ENCODE results near the gene FAF1.

DNA sequence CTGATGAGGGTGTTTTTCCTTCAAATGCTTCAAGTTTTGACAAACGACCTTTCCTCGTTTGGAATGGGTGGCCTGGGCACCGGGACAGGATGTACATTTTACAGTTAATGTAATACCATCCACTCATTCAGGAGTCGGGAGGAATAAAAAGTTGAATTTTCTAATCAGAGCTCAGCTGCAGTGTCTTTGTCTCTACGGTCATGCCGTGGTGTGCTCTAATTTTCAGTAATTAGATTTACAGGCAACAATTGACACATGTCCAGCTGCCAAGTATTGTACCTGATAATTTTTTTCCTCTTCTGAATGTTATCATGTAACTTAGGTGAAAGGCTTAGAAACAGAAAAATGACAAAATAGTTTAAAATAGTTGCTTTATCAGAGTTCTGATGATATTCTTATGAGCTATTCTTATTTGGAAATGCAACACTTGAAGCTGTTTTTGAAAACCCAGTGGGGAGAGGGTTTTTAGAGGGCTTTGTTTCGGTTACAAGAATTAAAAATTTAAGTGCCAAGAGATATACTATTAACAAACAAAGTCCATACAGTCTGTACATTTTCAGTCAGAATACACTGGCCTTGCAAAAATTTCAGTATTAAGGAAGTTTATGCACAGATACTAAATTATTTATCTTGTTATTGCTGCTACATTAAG, 11.0 kb upstream of the FAF1 start:
- TF ChIP-seq, protein P1, sequence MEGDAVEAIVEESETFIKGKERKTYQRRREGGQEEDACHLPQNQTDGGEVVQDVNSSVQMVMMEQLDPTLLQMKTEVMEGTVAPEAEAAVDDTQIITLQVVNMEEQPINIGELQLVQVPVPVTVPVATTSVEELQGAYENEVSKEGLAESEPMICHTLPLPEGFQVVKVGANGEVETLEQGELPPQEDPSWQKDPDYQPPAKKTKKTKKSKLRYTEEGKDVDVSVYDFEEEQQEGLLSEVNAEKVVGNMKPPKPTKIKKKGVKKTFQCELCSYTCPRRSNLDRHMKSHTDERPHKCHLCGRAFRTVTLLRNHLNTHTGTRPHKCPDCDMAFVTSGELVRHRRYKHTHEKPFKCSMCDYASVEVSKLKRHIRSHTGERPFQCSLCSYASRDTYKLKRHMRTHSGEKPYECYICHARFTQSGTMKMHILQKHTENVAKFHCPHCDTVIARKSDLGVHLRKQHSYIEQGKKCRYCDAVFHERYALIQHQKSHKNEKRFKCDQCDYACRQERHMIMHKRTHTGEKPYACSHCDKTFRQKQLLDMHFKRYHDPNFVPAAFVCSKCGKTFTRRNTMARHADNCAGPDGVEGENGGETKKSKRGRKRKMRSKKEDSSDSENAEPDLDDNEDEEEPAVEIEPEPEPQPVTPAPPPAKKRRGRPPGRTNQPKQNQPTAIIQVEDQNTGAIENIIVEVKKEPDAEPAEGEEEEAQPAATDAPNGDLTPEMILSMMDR (IDR thresholded peaks at IDR 0.05) = no peak
- TF ChIP-seq POLR2AphosphoS5 (IDR thresholded peaks at IDR 0.05) = no peak
- no peak for TF ChIP-seq POLR2A (IDR thresholded peaks at IDR 0.05)
- no peak for TF ChIP-seq EP300 (IDR thresholded peaks at IDR 0.05)
